AG09309 (cell line): ENCODE measurements around the gene KLHL3.

ENCODE experiments used
- DNase-seq: peaks from one replicate; pipeline ENCODE4 v3.0.0-alpha.2; 2010; ENCODE audit warnings: low read depth
- H3K4me3 ChIP-seq: 2 replicates; pipeline ENCODE4 v1.5.1; 2011; ENCODE audit warnings: mild to moderate bottlenecking, low read depth, low read length, moderate library complexity; ENCODE audit not compliant: control insufficient read depth
- CTCF ChIP-seq: IDR thresholded peaks from 2 replicates; pipeline ENCODE4 v1.5.1; 2011; ENCODE audit warnings: mild to moderate bottlenecking, low read depth, low read length, inconsistent platforms; ENCODE audit not compliant: insufficient read depth, control insufficient read depth; ENCODE audit errors: missing control alignments

Gene KLHL3

DNA sequence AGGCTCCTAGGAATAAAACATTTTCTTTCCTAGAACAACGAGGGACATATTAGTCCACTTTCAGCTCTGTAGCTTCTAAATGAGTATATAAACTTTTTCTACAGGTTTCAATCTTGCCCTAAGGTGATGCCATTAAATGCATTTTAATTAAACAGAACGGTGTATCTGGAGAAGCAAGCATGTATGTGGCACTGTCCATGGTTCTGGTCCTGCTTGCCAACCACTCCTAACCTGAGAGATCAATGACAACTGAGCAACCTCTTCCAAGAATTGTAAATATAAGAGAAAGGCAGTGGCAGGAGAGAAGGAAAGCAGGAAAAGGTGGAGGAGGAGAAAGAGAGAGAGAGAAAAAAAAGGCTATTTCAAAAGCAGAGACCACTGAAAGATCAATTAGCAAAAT is 141.2 kb downstream of the KLHL3 start:
- no peak for TF ChIP-seq CTCF
- no peak overlapping the region for H3K4me3 ChIP-seq
- no peak for DNase-seq

- no peak for TF ChIP-seq CTCF
These were observed 143.6 kb downstream of the KLHL3 start for GRCh38 chr5:137592317-137592716.

DNA sequence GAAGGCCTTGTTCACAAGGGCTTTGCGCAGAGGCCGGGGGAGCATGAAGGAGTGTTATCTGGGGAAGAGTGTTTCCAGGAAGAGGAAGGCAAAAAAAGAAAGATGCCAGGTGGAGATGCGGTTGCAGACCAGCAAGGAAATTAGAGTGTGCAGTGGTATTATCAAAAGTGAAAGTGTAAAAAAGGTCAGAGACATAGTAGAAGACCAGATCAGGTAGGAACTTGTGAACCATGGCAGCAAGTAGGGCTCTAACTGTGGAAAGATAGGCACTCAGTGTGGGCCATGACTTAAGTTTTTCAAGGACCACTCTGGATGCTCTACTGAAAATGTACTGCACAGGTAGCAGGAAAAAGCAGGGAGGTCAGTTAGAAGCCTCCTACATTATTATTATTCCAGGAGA is 146.7 kb downstream of the KLHL3 start:
- no peak for DNase-seq
- TF ChIP-seq CTCF: no peak
- H3K4me3 ChIP-seq: no peak overlapping the region

More at GRCh38 chr5:137592317-137592716, 143.6 kb downstream of the KLHL3 start:
- H3K4me3 ChIP-seq: no peak overlapping the region
- DNase-seq: no peak

- no peak for DNase-seq
- no peak overlapping the region for H3K4me3 ChIP-seq
- TF ChIP-seq CTCF: no peak
These were observed 148.0 kb downstream of the KLHL3 start for GRCh38 chr5:137587919-137588318.

- no peak for DNase-seq
- no peak overlapping the region for H3K4me3 ChIP-seq
- TF ChIP-seq CTCF: no peak
These were observed 151.6 kb downstream of the KLHL3 start for GRCh38 chr5:137584262-137584661.

DNA sequence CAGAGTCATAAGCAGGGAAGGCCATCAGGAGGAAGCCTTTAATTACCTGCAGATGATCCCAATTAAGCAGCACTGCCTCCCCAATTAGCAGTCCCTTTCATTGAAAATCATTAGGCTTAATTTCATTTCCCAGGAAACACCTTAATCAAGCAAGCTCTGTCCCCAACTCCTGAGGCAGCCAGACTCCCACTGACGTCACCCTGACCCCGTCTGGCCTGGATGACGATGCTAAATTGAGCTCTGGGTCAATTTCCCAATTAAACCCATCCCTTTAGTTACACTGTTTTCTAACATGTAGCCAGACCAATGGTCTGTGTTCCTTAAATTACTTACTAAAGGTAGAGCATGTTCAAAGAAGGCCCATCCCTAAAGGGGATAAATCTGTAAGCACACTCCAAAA is 152.8 kb downstream of the KLHL3 start:
- H3K4me3 ChIP-seq: no peak overlapping the region
- no peak for TF ChIP-seq CTCF
- no peak for DNase-seq

DNA sequence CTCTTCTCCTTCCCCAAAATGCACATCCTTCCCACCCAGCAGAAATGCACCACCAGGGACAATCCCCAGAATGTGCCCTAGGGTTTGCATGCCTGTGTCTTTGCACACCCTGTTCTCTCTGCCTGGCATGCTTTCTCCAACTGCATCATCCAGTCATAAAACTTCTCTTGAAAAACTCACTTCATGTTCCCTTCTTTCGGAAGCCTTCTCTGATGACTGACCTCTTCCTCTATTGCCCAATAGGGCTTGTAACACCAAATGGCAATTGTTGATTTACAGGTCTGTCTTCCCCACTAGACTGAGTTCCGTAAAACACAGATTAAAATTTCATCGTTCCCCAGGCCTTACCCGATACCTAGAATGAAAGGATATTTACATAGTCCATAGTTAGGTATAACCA is 153.7 kb downstream of the KLHL3 start:
- no peak for TF ChIP-seq CTCF
- DNase-seq: no peak

More for the DNA sequence above, 153.7 kb downstream of the KLHL3 start:
- H3K4me3 ChIP-seq: no peak overlapping the region
